Bone marrow (tissue), 2 donors: Measurements from ENCODE around the gene RTN4RL1.
"Not testable (repeated sequence)": the region's sequence is repeated elsewhere in the genome, so short reads cannot be mapped to it uniquely, and the experiment has no call there.

Experiments
- DNase-seq, 2 donors: peaks; one replicate each; lab custom pipeline; 2025; lab: John Stamatoyannopoulos, UW

RTN4RL1 gene

DNA sequence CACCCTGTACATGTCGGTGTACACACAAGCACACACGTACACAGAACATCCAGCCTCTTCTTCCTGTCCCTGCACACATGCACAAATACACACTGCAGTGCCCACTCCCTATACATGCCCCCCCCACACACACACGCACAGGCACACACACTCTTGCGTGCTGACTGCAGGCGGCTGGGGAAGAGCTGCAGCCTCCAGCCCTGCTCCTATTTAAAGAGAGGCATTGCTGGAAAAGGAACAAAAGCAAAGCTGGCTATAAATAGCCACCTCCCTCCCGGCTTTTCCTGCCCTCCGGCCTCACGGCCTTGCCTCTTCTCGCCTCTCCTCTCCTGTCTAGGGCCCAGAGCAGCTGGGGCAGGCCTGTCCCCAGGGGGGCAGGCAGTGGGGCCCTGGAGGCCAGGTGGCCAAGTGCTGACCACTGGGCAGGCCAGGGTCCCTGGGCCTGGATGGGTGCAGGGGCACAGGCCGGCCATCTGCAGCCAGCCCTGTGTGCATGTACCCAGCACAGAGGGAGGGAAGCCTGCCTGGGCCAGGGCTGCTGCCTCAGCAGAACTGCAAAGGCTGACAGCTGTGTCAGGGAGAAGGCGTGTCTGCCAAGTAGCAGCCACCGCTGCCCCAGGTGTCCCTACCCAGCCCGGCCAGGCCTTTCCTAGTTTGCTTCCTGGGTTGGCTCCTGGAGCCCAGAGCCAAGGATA lies 25.4 kb downstream of the RTN4RL1 start:
- no peak for DNase-seq

- no peak for DNase-seq
Observed at GRCh38 chr17:1997927-1998742, 27.0 kb downstream of the RTN4RL1 start.

DNA sequence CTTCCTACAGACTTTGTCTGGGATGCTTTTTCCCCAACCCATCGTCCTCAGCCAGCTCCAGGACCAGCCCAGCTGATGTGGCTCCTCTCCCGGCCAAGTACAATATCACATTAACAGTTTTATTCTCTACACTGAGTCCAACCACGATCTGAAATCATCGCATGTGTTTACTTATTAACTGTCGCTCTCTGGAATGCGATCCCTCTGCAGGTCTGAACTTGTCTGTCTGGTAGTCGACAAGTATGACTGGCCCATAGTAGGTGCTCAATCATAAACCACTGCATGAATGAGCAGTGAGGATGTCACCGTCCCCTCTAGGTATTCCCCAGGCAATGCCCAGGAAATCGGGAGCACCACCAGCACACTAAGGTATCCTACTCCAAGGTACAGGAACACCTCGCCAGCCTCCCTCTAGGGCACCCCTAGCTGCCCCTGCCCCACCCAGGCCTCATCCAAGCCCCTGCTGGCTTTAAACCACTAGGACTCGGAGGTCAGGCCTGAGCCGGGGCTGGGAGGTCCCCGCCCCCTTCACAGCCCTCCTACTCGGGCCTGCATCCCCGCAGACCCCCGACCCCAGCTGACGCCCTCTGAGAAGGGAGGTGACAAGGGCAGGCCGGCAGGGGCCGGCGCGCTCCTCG lies 27.7 kb downstream of the RTN4RL1 start:
- DNase-seq: no peak

GRCh38 chr17:1996800-1997288 lies 28.3 kb downstream of the RTN4RL1 start:
- no peak for DNase-seq

GRCh38 chr17:1995907-1996799 lies 29.0 kb downstream of the RTN4RL1 start:
- no peak for DNase-seq

DNA sequence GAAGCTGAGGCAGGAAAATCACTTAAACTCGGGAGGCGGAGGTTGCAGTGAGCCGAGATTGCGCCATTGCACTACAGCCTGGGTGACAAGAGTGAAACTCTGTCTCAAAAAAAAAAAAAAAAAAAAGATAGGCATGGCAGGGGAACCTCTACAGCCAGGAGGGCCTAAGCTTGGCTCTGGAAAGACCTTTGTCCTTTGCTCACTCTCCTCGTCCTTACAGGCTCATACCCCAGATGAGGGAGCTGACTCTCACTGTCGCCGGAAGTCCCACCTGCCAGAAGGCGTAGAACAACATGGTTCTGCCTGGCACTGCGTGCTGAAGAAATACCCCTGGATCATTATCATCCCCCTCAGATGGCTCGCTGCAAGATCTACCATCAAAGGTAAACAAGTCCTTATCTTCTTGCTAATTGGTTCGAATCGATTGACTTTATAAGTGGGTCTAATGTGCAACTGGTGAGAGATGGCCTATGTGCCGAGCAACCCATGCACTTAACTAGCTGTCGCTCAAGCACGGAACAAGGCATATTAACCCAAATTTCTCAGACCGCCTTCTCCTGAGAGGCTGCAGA lies 29.7 kb downstream of the RTN4RL1 start:
- no peak for DNase-seq

DNA sequence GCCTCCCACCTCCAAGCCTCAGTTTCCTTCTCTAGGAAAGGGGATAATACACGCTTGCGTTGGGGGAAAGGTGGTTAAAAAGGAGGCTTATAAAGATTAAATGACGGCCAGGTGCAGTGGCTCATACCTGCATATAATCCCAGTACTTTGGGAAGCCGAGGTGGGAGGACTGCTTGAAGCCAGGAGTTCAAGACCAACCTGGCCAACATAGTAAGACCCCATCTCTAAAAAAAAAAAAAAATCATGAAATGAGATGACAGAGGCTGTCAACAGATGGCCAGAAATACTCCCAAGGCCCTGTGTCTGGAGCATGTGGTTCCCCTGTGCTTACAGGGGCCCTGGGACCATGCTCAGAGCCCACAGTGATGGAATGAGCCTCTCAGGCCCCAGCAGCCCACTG lies 30.4 kb downstream of the RTN4RL1 start:
- no peak for DNase-seq

DNA sequence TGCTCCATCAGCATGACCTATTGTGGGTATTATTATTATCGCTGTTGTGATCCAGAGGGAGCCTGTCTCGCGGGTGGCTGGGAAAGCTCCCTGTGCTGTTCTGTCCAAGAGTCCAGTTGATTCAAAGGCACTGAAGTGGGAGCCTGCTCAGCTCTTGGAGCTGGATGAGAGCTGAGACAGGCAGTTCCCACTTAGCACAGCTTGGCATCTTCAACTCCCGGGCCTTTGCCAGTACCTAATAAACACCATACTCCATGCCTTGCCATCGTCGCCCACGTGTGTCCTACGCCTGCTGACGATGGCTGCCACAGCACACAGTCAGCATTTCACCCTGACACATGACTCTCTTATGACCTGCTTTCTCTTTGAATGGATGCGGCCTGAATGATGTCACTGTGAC lies 32.6 kb downstream of the RTN4RL1 start:
- no peak for DNase-seq

DNA sequence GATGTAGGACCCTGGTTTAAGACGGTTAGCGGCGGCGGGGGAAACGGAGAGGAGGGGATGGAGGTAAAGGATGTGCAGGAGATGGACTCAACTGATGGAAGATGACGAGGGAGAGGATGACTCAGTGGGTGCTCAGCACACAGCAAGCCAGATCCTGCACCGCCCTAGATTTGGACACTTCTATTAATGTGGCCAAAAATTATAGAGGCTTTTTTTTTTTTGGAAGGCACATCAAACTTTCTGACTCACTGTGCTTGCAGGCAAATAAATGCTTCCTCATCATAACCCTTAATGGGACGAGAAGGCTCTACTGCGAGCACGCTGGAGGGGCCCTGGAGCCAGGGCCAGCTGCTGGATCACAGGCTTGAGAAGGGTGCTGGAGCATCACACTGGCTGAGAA lies 36.0 kb downstream of the RTN4RL1 start:
- DNase-seq: no peak

- no peak for DNase-seq
Observed at GRCh38 chr17:1986783-1987451, 38.2 kb downstream of the RTN4RL1 start.

- no peak for DNase-seq
Observed at GRCh38 chr17:1985686-1986085, 39.4 kb downstream of the RTN4RL1 start.

GRCh38 chr17:1985093-1985492 lies 40.0 kb downstream of the RTN4RL1 start:
- DNase-seq: no peak

DNA sequence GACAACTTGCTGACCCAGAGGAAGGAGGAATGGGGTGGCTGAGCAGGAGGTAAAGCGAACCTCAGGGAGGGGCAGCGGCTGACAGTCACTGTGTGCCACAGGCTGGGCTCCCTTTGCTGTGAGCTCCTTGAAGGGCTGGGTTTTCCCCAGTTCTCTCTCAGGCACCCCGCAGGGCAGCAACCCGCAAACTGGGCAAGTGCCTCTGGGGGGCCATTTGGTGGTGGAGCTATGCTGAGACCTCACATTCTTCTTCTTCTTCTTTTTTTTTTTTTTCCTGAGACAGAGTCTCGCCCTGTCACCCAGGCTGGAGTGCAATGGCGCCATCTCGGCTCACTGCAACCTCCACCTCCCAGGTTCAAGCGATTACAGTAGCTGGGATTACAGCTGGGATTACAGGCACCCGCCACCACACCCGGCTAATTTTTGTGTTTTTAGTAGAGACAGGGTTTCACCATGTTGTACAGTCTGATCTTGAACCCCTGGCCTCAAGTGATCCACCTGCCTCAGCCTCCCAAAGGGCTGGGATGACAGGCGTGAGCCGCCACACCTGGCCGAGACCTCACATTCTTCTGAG lies 42.3 kb downstream of the RTN4RL1 start:
- not testable (repeated sequence) for DNase-seq

GRCh38 chr17:1980665-1981250 lies 44.4 kb downstream of the RTN4RL1 start:
- no peak for DNase-seq

DNA sequence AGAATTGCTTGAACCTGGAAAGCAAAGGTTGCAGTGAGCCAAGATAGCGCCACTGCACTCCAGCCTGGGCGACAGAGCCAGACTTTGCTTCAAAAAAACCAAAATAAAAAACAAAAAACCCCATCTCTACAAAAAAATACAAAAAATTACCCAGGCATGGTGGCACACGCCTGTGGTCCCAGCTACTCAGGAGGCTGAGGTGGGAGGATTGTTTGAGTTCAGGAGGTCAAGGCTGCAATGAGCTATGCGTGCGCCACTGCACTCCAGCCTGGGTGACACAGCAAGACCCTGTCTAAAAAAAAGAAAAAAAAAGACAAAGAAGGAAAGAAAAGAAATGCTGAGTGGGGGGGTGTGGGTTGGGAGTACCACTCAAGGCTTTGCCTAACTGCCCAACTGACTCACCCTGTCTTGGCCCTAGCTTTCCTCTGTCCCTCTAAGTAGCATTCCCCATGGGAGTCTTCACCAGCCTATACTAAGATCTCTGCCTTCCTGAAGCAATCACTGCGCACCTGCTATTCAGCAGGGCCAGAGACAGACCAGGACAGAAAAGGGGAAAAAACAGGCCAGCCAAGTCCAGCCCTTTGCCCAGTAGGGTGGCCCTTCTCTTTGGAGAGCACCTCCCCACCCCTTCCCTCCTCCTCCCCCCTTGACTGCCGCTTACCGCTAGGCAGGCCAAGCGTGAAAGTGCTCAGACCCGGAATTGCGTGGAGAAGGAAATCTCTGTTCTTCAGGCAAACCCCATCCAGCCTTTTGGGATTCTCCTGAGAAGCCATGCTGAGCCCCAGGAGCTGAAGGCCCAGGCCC lies 45.8 kb downstream of the RTN4RL1 start:
- DNase-seq: no peak

DNA sequence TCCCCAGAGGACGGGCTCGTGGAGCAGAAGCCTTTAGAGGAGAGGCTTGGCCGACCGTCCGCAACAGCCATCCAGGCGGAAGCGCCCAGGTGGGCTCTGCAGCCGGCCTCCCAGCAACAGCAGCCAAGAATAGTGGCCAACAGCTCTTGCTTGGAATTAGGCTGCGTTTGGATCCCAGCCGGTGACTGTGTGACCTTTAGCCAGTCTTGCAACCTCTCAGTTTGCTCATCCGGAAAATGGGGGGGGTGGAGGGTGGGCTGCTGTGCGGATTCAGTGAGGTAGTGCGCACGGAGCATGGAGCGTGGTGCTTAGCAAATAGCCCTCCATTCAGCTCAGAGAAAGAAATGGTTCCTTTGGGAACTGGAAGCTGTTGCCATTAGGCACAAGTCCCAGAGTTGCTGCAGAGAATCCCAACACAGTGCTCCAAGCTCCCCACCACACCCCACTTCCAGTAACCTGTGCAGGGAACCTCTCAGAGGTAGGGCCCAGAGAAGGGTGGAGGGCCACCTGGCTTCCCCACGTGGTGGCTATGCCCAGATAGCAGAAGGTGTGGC lies 46.7 kb downstream of the RTN4RL1 start:
- DNase-seq: no peak

- DNase-seq: no peak
Observed at GRCh38 chr17:1977583-1978395, 47.3 kb downstream of the RTN4RL1 start.

- DNase-seq: no peak
Observed at GRCh38 chr17:1976683-1977064, 48.5 kb downstream of the RTN4RL1 start.
